Loucy (cell line): ENCODE results near the gene TENM4.

Experiments used
- H2AFZ ChIP-seq: fragments of 200-600 bp; sonication (generic); 2 replicates; pipeline ENCODE4 v1.6.0; 2016; ENCODE audit warnings: antibody characterized with exemption, mild to moderate bottlenecking, low read length, moderate library complexity
- H3F3A ChIP-seq: fragments of 200-600 bp; 2 replicates; pipeline ENCODE4 v1.6.0; 2016; ENCODE audit warnings: antibody characterized with exemption, low read depth, mild to moderate bottlenecking
- H3K27me3 ChIP-seq: fragments of 200-600 bp; sonication (generic); 2 replicates; pipeline ENCODE4 v1.6.1; 2014; ENCODE audit warnings: low read length, mild to moderate bottlenecking; ENCODE audit not compliant: insufficient read depth, poor library complexity, severe bottlenecking
- H3K36me3 ChIP-seq: fragments of 200-600 bp; sonication (generic); 2 replicates; pipeline ENCODE4 v1.6.1; 2016; ENCODE audit warnings: low read length; ENCODE audit not compliant: insufficient read depth
- H3K4me1 ChIP-seq: fragments of 200-600 bp; sonication (generic); 2 replicates; pipeline ENCODE4 v1.5.1; 2014; ENCODE audit warnings: low read length, mild to moderate bottlenecking; ENCODE audit not compliant: insufficient read depth, poor library complexity, severe bottlenecking
- H3K4me2 ChIP-seq: fragments of 200-600 bp; sonication (generic); 2 replicates; pipeline ENCODE4 v1.6.0; 2014; ENCODE audit warnings: antibody characterized with exemption, low read length, low read depth, mild to moderate bottlenecking; ENCODE audit not compliant: poor library complexity, severe bottlenecking
- H3K4me3 ChIP-seq: fragments of 200-600 bp; sonication (generic); 2 replicates; pipeline ENCODE4 v1.5.1; 2014; ENCODE audit warnings: low read length, mild to moderate bottlenecking, mixed read lengths; ENCODE audit not compliant: poor library complexity, severe bottlenecking
- H3K79me2 ChIP-seq: fragments of 200-600 bp; sonication (generic); 2 replicates; pipeline ENCODE4 v1.6.1; 2014; ENCODE audit warnings: low read length; ENCODE audit not compliant: insufficient read depth
- H3K9ac ChIP-seq: fragments of 200-600 bp; sonication (generic); 2 replicates; pipeline ENCODE4 v1.6.0; 2014; ENCODE audit warnings: mild to moderate bottlenecking, low read depth, low read length, moderate library complexity; ENCODE audit not compliant: poor library complexity, severe bottlenecking
- H3K9me2 ChIP-seq: fragments of 200-600 bp; sonication (generic); replicated peaks from 2 replicates; pipeline ENCODE4 v1.6.1; 2016; ENCODE audit warnings: low read depth, low read length, mixed read lengths
- H3K9me3 ChIP-seq: fragments of 200-600 bp; sonication (generic); 2 replicates; pipeline ENCODE4 v1.6.1; 2014; ENCODE audit warnings: mild to moderate bottlenecking, antibody characterized with exemption, low read length, low read depth; ENCODE audit not compliant: insufficient read depth
- H4K20me1 ChIP-seq: fragments of 200-600 bp; sonication (generic); 2 replicates; pipeline ENCODE4 v1.6.0; 2014; ENCODE audit warnings: antibody characterized with exemption, low read length, mild to moderate bottlenecking; ENCODE audit not compliant: insufficient read depth, poor library complexity, severe bottlenecking
- CTCF ChIP-seq: fragments of 200-600 bp; sonication (generic); conservative IDR thresholded peaks from 2 replicates; pipeline ENCODE4 v1.5.1; 2014; ENCODE audit warnings: mild to moderate bottlenecking, antibody characterized with exemption, low read length
- EZH2phosphoT487 ChIP-seq: fragments of 200-600 bp; IDR thresholded peaks from 2 replicates; pipeline ENCODE4 v1.6.1; 2018; ENCODE audit warnings: antibody characterized with exemption, mild to moderate bottlenecking, moderate library complexity, borderline replicate concordance

TENM4 gene

GRCh38 chr11:79336797-79337517, 103.9 kb downstream of the TENM4 start:
- H3K4me3 ChIP-seq, result no peak overlapping the region
- H3K4me2 ChIP-seq, result no peak overlapping the region
- no peaks in the 10 kb centered on the region for H3K36me3 ChIP-seq
- H3K9me2 ChIP-seq, result no peaks in the 10 kb centered on the region
- H2AFZ ChIP-seq, result no peak overlapping the region
- H3F3A ChIP-seq, result no peaks in the 10 kb centered on the region
- no peaks in the 10 kb centered on the region for H3K4me1 ChIP-seq
- no peaks in the 10 kb centered on the region for H4K20me1 ChIP-seq
- TF ChIP-seq EZH2phosphoT487 (no peak), CTCF (no peak)
- no peaks in the 10 kb centered on the region for H3K27me3 ChIP-seq
- H3K9me3 ChIP-seq, result no peaks in the 10 kb centered on the region
- H3K9ac ChIP-seq, result no peak overlapping the region
- no peaks in the 10 kb centered on the region for H3K79me2 ChIP-seq

- Histone ChIP-seq H3K4me2 (no peak overlapping the region), H3K9ac (no peak overlapping the region), H3K4me3 (no peak overlapping the region), H3K9me3 (no peaks in the 10 kb centered on the region), H3F3A (no peaks in the 10 kb centered on the region), H3K79me2 (no peaks in the 10 kb centered on the region), H3K27me3 (no peaks in the 10 kb centered on the region), H3K36me3 (no peaks in the 10 kb centered on the region), H3K4me1 (no peaks in the 10 kb centered on the region), H3K9me2 (no peaks in the 10 kb centered on the region), H2AFZ (no peak overlapping the region), H4K20me1 (no peaks in the 10 kb centered on the region)
- TF ChIP-seq EZH2phosphoT487 (no peak), CTCF (no peak)
These were observed 105.1 kb downstream of the TENM4 start for GRCh38 chr11:79335681-79336080.

GRCh38 chr11:79333355-79333754, 107.5 kb downstream of the TENM4 start:
- Histone ChIP-seq H3K27me3 (no peaks in the 10 kb centered on the region), H3K79me2 (no peaks in the 10 kb centered on the region), H3K9me3 (no peaks in the 10 kb centered on the region), H3K9me2 (no peaks in the 10 kb centered on the region), H2AFZ (no peak overlapping the region), H3K4me1 (no peaks in the 10 kb centered on the region), H3K9ac (no peak overlapping the region), H4K20me1 (no peaks in the 10 kb centered on the region), H3K4me2 (no peak overlapping the region), H3K36me3 (no peaks in the 10 kb centered on the region), H3F3A (no peaks in the 10 kb centered on the region), H3K4me3 (no peak overlapping the region)
- TF ChIP-seq EZH2phosphoT487 (no peak), CTCF (no peak)
